Natural killer cell treated with Interleukin-12 subunit alpha and Interleukin-12 subunit beta and Interleukin-15 and Interleukin-18, amount 100 ng/mL, for 72 hours (primary cell): ENCODE data around the gene HSD17B11. TPM values are rescaled to one million over a fixed set of nuclear protein-coding genes. Genes with fewer than 3 reads are reported as not detected.
"Not testable (repeated sequence)": the region's sequence is repeated elsewhere in the genome, so short reads cannot be mapped to it uniquely, and the experiment has no call there.

ENCODE experiments used
- ATAC-seq, 2 donors: fragments of 150-1000 bp; cut with Tn5 transposase in 1 of 2; sonication (Bioruptor Pico), chemical (Tn5 transposase) in 1 of 2; 2 replicates each; pipeline ENCODE4 v1.10.0; 2021
- DNase-seq: peaks from one replicate; pipeline ENCODE4 v3.0.0; 2022; ENCODE audit warnings: low spot score
- H3K27ac Mint-ChIP-seq, 2 donors: 1 replicate in 1 of 2; 2 replicates in 1 of 2; pipeline ENCODE4 v1.8.0; 2022; ENCODE audit warnings: mixed read lengths in 2 of 2, mild to moderate bottlenecking in 1 of 2, moderate library complexity in 1 of 2
- H3K27me3 Mint-ChIP-seq, 2 donors: 1 replicate in 1 of 2; 2 replicates in 1 of 2; pipeline ENCODE4 v1.8.0; 2022; ENCODE audit warnings: mixed read lengths in 2 of 2
- H3K36me3 Mint-ChIP-seq: one replicate; pipeline ENCODE4 v1.8.0; 2022; ENCODE audit warnings: mixed read lengths
- H3K4me1 Mint-ChIP-seq, 2 donors: 1 replicate in 1 of 2; 2 replicates in 1 of 2; pipeline ENCODE4 v1.8.0; 2022; ENCODE audit warnings: low read depth in 2 of 2, mixed read lengths in 2 of 2, mild to moderate bottlenecking in 1 of 2
- H3K4me3 Mint-ChIP-seq: one replicate; pipeline ENCODE4 v1.8.0; 2022; ENCODE audit warnings: mixed read lengths
- H3K9me3 Mint-ChIP-seq: 2 replicates; pipeline ENCODE4 v1.8.0; 2022; ENCODE audit warnings: mixed read lengths
- total RNA-seq, 2 donors: library from RNA; stranded (reverse); gene quantifications; one replicate each; pipeline ENCODE4 v1.2.3, GENCODE V29; 2022

The HSD17B11 gene
- total RNA-seq, 2 donors from 2014 or later = 11.2 to 18.3 TPM

DNA sequence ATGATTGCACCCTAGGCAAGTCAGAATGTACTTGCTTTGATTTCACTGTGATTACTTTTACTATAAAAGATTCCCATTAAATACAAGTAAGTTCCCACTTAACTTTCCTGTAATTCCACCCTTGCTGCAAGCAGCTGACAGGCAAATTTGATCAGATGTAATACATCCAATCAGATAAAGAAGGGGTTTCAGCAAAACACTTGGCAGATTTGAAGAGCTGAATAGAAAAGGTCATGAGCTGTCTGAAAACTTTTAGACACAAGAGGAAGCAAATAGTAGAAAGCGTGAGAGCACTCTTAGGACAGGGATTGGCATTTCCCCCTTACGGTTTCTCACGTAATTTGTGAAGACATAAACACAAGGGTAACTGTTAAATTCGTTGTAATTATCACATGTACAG, 91.1 kb downstream of the HSD17B11 start:
- DNase-seq = no peak
- no peaks in the 10 kb centered on the region for H3K4me1 Mint-ChIP-seq
- H3K27me3 Mint-ChIP-seq = peaks cover 12 to 21% of the 10 kb centered on the region in 2 donors
- no peaks in the 10 kb centered on the region for H3K36me3 Mint-ChIP-seq
- no peak for ATAC-seq
- H3K9me3 Mint-ChIP-seq = no peaks in the 10 kb centered on the region
- H3K27ac Mint-ChIP-seq = no peak overlapping the region
- no peak overlapping the region for H3K4me3 Mint-ChIP-seq

DNA sequence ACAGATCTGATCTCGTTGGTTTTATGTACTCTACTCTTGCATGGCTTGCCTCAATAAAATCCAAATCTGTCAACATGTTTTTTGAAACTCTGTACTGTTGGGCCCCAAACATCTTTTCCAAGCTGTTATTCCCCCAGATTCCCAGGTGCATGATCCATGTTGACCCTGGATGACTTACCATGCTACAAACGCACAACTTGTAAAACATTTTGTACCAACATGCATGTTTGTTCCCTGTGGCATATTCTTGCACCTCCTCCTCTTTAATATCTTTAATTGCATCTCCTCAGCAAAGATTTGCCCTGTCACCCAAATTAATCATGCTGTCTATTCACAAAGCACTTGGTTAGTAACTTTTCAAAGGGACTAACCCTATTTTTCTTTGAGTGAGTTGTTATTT, 92.6 kb downstream of the HSD17B11 start:
- DNase-seq (no peak), ATAC-seq (no peak)
- Mint-ChIP-seq H3K9me3 (no peaks in the 10 kb centered on the region), H3K4me3 (no peak overlapping the region), H3K27me3 (peaks cover 12 to 21% of the 10 kb centered on the region in 2 donors), H3K27ac (no peak overlapping the region), H3K36me3 (peaks cover 4% of the 10 kb centered on the region), H3K4me1 (no peaks in the 10 kb centered on the region)

DNA sequence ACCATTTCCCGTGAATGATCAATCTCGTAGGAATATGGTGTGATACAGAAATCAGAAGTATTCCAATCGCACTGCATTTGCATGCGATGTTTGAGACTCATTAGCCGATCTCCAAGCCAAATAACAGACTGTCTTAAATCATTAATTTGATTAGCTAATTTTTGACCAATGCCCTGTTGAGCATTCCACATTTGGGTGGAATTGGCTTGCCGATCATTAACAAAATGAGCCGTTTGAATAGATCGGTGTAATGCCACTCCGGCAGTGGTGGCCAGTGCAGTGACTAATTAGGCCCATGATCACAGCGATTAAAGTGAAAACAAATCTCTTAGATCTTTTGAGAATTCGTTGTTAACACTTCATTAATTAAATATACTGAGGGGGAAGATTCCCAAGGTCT, 96.1 kb downstream of the HSD17B11 start:
- H3K4me1 Mint-ChIP-seq, DNase-seq, H3K27ac Mint-ChIP-seq, ATAC-seq, H3K36me3 Mint-ChIP-seq, H3K9me3 Mint-ChIP-seq, H3K4me3 Mint-ChIP-seq: not testable (repeated sequence)
- H3K27me3 Mint-ChIP-seq = peaks cover 10 to 15% of the 10 kb centered on the region in 2 donors

DNA sequence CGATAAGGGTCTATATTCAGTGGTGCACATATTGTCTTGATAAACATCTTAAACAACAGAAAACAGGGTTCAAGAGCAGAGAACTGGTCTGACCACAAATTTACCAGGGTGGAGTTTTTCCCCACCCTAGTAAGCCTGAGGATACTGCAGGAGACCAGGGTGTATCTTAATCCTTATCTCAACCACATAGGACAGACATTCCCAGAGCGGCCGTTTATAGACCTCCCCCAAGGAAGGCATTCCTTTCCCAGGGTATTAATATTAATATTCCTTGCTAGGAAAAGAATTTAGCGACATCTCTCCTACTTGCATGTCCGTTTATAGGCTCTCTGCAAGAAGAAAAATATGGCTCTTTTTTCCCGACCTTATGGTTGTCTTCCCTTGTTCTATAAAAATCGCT, 97.1 kb downstream of the HSD17B11 start:
- not testable (repeated sequence) for H3K36me3 Mint-ChIP-seq, H3K27ac Mint-ChIP-seq

DNA sequence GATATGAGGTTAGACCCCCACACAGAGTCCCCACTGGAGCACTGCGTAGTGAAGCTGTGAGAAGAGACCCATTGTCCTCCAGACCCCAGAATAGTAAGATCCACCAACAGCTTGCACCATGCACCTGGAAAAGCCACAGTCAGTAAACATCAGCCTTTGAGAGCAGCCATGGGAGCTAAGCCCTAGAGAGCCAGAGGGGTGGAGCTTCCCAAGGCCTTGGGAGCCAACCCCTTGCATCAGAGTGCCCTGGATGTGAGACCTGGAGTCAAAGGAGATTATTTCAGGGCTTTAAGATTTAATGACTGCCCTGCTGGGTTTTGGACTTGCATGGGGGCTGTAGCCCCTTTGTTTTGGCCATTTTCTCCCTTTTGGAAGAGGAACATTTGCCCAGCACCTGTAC, 104.0 kb downstream of the HSD17B11 start:
- peaks cover 4% of the 10 kb centered on the region for H3K9me3 Mint-ChIP-seq
- no peak for DNase-seq
- H3K27me3 Mint-ChIP-seq = peaks cover 0 to 7% of the 10 kb centered on the region in 2 donors
- H3K36me3 Mint-ChIP-seq = peaks cover 8% of the 10 kb centered on the region
- no peak overlapping the region for H3K4me3 Mint-ChIP-seq
- H3K4me1 Mint-ChIP-seq = no peaks in the 10 kb centered on the region
- no peak overlapping the region for H3K27ac Mint-ChIP-seq
- ATAC-seq = no peak

More for the DNA sequence above, 97.1 kb downstream of the HSD17B11 start:
- ATAC-seq, DNase-seq, H3K4me3 Mint-ChIP-seq, H3K4me1 Mint-ChIP-seq, H3K9me3 Mint-ChIP-seq: not testable (repeated sequence)
- H3K27me3 Mint-ChIP-seq = peaks cover 6 to 12% of the 10 kb centered on the region in 2 donors

Other genes starting within 250 kb of the HSD17B11 start
- gene KLHL8, start 170.6 kb downstream of the HSD17B11 start, total RNA-seq = 10 to 100 TPM; 15.7 to 18.8 TPM
- gene HSD17B13, start 68.3 kb downstream of the HSD17B11 start, total RNA-seq = under 1 TPM in 1 of 2 donors, not detected in 1; 0.12 TPM
- 10 to 100 TPM; 14.6 to 18.2 TPM for gene NUDT9, start 31.4 kb upstream of the HSD17B11 start, total RNA-seq
- not detected for gene SPARCL1, start 138.2 kb upstream of the HSD17B11 start, total RNA-seq
- gene DSPP, start 217.3 kb upstream of the HSD17B11 start, total RNA-seq = not detected